Measurements from ENCODE around the gene HLTF. TPM values are rescaled to one million over a fixed set of nuclear protein-coding genes. Genes with fewer than 3 reads are reported as not detected.
A peak's percentile ranks its signal among the peaks of the same experiment; 100 is the strongest.

Gene HLTF
- total and polyA plus RNA-seq, 2 of the 13 experiments (the other 11 are each of a cell fraction or from before 2014, with no cell fraction given) = 12.0 to 22.9 TPM

- no TSS peak for BruUV-seq (replicated peaks)
- H3K27me3 ChIP-seq (ENCODE audit: control insufficient read depth in 1 of 2, insufficient read depth in 2 of 2, low read length in 2 of 2) = no peaks in the 10 kb centered on the region
- DNase-seq (ENCODE audit: low spot score) (no peak), FAIRE-seq (no peak), ATAC-seq (peak; percentile 50)
- 58% methylated on average over 2 of the region's 2 CpGs for WGBS (ENCODE audit: low lambda C conversion rate)
- H3K27ac ChIP-seq (ENCODE audit: extremely low read length, insufficient read depth, low read length) = peak overlapping the region; percentile 83
- peaks cover 40% of the 10 kb centered on the region for H3K4me1 ChIP-seq (ENCODE audit: insufficient read depth, low read length)
- H3K79me2 ChIP-seq (ENCODE audit: insufficient read depth, low read length) = no peaks in the 10 kb centered on the region
- POLR2A ChIA-PET = interaction anchor here (1.3 kb wide), 1 partner anchor 28 kb away, joined by 3 read pairs; no protein-coding TSS in a partner anchor
- H3K9ac ChIP-seq (ENCODE audit: insufficient read depth, low read depth, low read length) = peak overlapping the region; percentile 5; the same call in 1 of the 2 replicates
- in situ Hi-C loops (cut with HindIII; ENCODE audit: extremely low pct_ligation_motif_present, low pct_unique_long_range_greater_than_20kb) (no loop called here), intact Hi-C loops (cut with micrococcal nuclease; ENCODE audit: unreplicated experiment) (loop anchor here (10.0 kb wide), 1 partner anchor 84 kb away; no protein-coding TSS in a partner anchor)
- H3K4me2 ChIP-seq (ENCODE audit: low read depth, low read length) = peak overlapping the region; percentile 61; the same call in 1 of the 2 replicates
- TF ChIP-seq PREB (CRISPR knock-in tag; IDR thresholded peaks at IDR 0.05) (no peak), SP140L (CRISPR knock-in tag; IDR thresholded peaks at IDR 0.05; ENCODE audit: borderline replicate concordance) (no peak), ELF4 (CRISPR knock-in tag; IDR thresholded peaks at IDR 0.05; ENCODE audit: borderline replicate concordance) (no peak), GTF2F1 (IDR thresholded peaks at IDR 0.05; ENCODE audit: low read length) (no peak), ZNF207 (IDR thresholded peaks at IDR 0.05; ENCODE audit: borderline replicate concordance) (no peak), SOX6 (IDR thresholded peaks at IDR 0.05) (no peak), SOX6 (CRISPR knock-in tag; IDR thresholded peaks at IDR 0.05) (no peak), ZC3H13 (CRISPR knock-in tag; IDR thresholded peaks at IDR 0.05) (no peak), HNRNPLL (IDR thresholded peaks at IDR 0.05; ENCODE audit: low read depth, low read length, poor library complexity, severe bottlenecking) (no peak), FOXM1 (CRISPR knock-in tag; IDR thresholded peaks at IDR 0.05) (no peak), TEAD2 (CRISPR knock-in tag; IDR thresholded peaks at IDR 0.05) (no peak), SMARCC2 (IDR thresholded peaks at IDR 0.05) (no peak), MLXIP (CRISPR knock-in tag; IDR thresholded peaks at IDR 0.05; ENCODE audit: borderline replicate concordance) (no peak), SKI (IDR thresholded peaks at IDR 0.05; ENCODE audit: partially characterized antibody) (no peak), SP4 (CRISPR knock-in tag; IDR thresholded peaks at IDR 0.05) (no peak)
- no peaks in the 10 kb centered on the region for H3K9me3 ChIP-seq (ENCODE audit: low read length)
- H3K4me3 ChIP-seq (replicated peaks in 1 of 3; ENCODE audit: insufficient read depth in 1 of 3, low read depth in 2 of 3, low read length in 3 of 3) = no peak overlapping the region
- no peaks in the 10 kb centered on the region for H4K20me1 ChIP-seq (ENCODE audit: insufficient read depth, low read length)
- CTCF ChIA-PET (ENCODE audit: low intra/inter-chr PET ratio, low total read pairs) = no interaction called here
- no peak overlapping the region for H2AFZ ChIP-seq (ENCODE audit: low read length)
- peaks cover 0 to 8% of the 10 kb centered on the region in 2 experiments; a peak in 1 of 5 replicates for H3K36me3 ChIP-seq (replicated peaks in 1 of 2; ENCODE audit: control insufficient read depth in 1 of 2, insufficient read depth in 2 of 2, low read length in 2 of 2)
These were observed 48.0 kb downstream of the HLTF start for GRCh38 chr3:149038322-149038721.
